HG02938 (cell line): Measurements from ENCODE around the gene NMNAT2.

Experiments
- ATAC-seq: cut with Tn5 transposase; IDR thresholded peaks from one replicate; pipeline ENCODE4 v1.9.1; 2021; ENCODE audit warnings: mild to moderate bottlenecking, moderate library complexity; ENCODE audit not compliant: unreplicated experiment

Gene NMNAT2

GRCh38 chr1:183368213-183369108, 49.7 kb downstream of the NMNAT2 start:
- no peak for ATAC-seq

DNA sequence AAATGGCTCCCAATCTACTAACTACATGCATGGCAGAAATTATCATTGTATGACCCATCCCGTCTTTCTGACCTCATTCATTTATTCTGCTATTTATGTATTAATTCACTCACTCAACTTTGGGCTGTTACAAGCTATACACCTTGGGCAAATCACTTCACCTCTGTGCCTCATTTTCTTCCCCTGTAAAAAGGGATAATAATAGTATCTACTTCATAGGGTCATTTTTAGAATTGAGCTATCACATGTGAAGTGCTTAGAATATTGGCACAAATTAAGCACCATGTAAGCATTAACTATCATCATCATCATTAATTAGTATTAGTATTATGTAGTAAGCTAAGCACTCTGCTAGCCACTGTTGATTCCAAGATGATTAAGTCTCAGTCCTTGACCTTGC, 52.1 kb downstream of the NMNAT2 start:
- ATAC-seq = no peak

DNA sequence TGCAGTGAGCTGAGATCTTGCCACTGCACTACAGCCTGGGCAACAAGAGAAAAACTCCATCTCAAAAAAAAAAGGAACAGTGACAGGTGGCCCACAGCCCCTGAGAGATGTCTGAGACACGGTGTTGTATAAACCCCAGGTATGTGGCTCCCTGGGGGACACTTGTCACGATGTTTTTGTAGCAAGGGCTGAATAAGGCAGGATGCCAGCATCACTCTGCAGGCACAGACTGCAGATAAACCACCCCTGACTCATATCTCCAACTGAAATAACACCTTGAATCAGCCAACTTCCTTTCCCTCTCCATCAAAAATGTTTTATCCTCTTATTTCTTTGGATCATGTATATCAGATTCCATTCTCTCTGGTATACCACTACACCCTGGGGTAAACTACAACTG, 52.5 kb downstream of the NMNAT2 start:
- ATAC-seq = no peak

DNA sequence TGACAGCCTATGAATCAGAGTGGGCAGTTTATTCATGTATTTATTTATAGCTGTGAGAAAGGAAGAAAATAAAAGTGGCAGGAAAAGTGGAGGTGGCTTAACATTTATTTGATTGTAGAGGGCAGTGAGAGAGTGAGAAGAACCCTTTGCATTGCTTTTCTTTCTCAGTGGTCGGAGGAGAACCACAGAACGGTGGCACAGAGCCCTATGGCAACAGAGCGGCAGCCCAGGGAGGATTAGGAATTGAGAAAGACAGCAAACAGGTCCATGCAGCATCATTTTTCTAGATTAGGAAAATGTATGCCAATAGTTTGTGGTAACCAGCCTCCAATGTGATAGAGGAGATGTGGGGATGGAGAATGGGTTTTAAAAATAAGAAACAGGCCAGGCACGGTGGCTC, 53.1 kb downstream of the NMNAT2 start:
- no peak for ATAC-seq

DNA sequence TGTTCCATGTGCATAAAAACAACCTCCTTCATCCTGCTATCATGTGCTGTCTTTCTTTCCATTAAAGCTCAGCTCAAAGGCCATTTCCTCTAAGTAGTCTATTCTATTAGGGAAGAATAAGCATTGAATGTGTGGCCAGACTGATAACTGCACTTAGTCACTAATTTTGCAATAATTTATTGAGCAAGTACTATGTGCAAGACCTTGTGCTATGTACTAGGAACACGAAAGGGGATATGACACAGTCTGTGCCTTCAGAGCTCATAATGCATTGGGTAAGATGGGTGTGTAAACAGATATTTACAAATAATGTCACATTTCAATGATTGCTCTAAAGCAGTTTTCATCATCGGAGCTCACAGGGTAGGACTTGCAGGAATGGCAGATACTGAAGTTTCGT, 54.2 kb downstream of the NMNAT2 start:
- ATAC-seq = no peak

DNA sequence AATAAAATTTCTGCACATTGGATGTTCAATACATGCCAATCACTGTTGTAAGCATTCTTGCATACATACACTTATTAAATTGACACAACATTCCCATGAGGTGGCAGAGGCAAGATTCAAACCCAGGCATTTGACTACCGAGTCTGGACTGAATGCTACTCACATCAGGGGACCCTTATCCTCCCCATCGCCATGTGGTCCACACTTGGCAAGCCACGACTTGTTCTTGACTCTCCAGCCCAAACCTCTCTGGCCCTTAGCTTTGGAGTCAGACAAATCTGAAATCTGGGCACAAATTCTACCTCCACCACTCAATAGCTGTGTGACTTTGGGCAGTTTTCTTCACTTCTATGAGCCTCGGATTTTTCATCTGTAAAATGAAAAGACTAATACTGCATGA, 57.1 kb downstream of the NMNAT2 start:
- no peak for ATAC-seq

GRCh38 chr1:183360473-183360872, 57.7 kb downstream of the NMNAT2 start:
- ATAC-seq = no peak

DNA sequence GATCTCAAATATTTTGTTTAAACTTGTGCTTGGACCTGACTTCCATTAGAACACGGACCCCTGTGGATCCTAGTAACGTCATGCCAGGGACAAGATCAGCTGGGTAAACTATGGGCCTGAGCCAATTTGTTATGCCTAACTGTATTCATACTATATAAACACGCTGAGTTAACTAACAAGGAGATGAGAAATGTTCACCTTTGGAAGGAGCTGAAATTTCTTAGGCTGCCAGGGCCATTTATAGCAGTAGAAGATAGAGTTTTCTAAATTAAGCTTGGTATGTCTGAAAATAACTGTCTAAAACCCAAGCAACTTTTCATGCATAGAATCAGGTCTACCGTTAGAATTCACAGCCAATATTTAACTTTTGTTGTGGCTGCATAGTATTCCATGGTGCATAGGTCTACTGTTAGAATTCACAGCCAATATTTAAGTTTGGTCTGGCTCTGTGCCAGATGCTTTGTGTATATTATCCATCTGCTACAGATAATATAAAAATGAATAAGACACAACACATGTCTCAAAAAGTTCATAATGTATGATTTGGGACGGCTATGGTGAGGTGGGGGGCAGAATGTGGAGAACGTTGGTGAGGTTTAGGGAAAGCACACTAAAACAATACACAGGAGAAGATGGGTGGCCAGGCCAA, 61.5 kb downstream of the NMNAT2 start:
- ATAC-seq = no peak

- no peak for ATAC-seq
These were observed 62.4 kb downstream of the NMNAT2 start for GRCh38 chr1:183355797-183356196.

DNA sequence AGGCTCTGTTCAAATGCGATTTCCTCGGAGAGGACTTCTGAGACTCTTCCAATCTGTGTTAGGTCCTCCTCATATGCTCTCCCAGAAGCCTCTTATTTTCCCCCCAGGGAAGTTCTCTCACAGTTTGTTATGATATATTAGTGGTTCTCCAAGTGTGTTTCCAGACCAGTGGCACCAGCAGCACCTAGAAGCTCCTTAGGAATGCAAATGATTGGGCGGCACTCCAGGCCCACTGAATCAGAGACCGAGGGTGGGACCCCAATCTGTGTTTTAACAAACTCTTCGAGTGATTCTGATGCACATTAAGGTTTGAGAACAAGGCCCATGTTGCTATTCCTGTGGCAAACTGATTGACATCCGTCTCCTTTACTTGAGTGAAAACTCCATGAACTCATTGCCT, 63.0 kb downstream of the NMNAT2 start:
- ATAC-seq = no peak

DNA sequence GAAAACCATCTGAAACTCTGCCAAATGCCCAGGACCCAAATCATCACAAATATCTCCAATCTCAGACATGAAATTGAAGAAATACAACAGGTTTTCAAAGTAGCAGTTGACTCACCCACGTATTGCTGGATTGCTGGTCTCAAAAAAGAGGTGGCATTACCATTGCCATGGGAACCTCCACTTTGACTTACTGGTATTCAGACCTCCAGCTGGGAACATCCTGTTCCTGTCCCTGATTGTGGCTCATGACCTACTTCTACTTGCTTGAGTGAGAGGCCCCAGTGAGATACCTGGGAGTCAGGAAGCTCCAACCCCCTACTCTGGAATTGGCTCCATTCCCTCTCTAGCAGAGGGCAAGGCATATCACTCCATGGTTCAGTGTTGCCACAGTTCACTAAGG, 64.6 kb downstream of the NMNAT2 start:
- no peak for ATAC-seq

GRCh38 chr1:183349201-183349711, 68.9 kb downstream of the NMNAT2 start:
- no peak for ATAC-seq

- ATAC-seq = no peak
These were observed 71.9 kb downstream of the NMNAT2 start for GRCh38 chr1:183346276-183346732.

GRCh38 chr1:183339556-183340167, 78.5 kb downstream of the NMNAT2 start:
- no peak for ATAC-seq

DNA sequence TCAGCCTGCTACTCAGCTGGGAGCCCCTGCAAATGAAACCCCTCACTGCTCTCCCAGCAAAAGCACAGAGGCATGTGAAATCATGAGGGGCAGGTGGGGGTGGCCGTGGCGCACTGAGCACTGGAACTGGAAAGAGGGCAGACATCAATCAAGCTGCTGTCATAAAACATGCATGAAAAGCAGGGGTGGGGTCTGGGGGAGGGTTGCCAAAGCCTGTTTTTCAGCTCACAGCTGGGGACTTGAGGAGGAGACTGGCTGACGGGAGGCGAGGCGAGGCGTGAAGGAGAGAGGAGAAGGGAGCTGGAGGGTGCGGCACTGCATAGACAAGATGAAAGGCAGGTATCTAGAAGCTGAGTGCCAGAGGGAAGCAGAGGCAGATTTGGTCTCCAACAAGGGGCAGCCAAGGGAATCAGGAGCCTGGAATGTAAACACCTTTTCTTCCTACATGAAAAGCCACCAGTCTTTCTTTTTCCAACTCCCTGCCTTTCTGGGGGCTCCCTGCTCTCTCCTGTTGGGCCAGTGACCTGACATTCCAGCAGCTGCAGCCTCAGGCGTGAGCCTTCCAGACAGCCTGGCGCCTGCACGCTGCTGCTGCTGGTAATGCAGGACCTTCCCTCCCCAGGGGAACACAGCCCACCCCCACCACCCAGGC, 87.0 kb downstream of the NMNAT2 start:
- no peak for ATAC-seq

- no peak for ATAC-seq
These were observed 87.8 kb downstream of the NMNAT2 start for GRCh38 chr1:183330335-183330734.

DNA sequence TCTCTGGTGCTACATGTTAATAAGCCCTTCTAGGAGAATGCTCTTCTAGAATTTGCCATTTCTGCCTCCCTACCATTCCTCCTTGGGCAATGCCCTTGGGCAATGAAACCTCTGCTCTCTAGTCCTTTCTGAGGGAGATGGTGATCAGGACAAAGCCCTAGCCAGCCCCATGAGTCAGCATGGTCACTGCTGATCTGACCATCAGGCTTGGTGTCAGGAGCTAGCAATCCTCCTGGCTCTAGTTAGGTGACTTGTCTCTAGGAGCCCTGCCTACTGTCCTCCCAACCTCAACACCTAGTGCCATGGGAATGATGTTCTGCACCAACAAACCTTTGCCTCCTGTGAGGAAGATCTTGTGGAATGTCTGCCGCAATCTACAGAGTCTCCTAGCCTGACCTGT, 89.8 kb downstream of the NMNAT2 start:
- no peak for ATAC-seq

DNA sequence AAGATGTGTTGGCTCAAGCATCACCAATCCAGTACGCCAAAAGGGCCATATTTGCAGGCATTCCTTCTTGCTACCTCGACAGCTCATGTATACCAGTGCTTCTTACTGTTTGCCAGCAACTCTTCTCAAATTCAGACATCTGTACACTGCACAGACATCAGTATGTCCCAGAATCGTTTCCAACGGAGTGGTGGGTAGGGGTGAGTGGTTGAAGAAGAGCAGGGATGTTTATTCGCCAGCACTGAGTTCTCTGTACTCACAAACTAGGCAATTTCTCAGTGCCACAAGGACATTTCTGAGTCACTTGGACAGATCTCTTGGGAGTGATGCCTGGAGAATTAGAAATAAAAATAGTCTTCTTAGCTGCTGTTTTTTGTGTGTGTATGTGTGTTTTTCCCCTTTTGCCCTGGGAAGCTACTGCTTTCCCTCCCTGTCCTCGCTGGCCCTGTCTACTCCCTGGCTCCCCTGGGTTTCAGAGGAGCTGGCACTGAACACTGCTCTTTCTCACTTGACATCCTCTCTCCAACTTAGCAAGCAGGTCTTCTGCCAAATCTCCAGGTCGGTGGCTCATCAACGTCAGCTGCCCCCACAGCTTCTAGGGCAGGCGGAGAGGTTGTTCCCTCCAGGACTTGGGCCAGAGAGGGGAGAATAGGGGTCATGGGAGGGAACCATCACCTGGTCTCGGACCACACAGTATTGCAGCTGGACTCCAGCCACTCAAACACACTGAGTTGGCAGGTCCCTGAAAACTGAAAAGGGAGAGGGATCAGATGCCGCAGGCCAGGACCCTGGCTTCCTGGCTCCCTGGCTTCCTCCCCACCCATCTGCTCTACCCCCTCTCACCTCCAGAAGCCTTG, 90.5 kb downstream of the NMNAT2 start:
- no peak for ATAC-seq

GRCh38 chr1:183323849-183324683, 94.1 kb downstream of the NMNAT2 start:
- ATAC-seq = no peak
